Mesenchymal stem cell (in vitro differentiated cells and primary cell): ENCODE data around the gene MACC1.

Experiments used
- DNase-seq: peaks from one replicate; pipeline ENCODE4 v3.0.0-alpha.2; 2013
- H2AFZ ChIP-seq: one replicate; pipeline ENCODE4 v1.6.1; 2013; ENCODE audit warnings: low read depth, mild to moderate bottlenecking, control low read depth, inconsistent platforms, low read length, moderate library complexity
- H2AK5ac ChIP-seq: 2 replicates; pipeline ENCODE4 v1.6.1; 2013; ENCODE audit warnings: low read length, moderate library complexity, mild to moderate bottlenecking, inconsistent platforms; ENCODE audit not compliant: severe bottlenecking
- H2BK120ac ChIP-seq: one replicate; pipeline ENCODE4 v1.6.1; 2013; ENCODE audit warnings: low read depth, mild to moderate bottlenecking, inconsistent platforms, low read length, moderate library complexity
- H2BK12ac ChIP-seq, 2 experiments: one replicate each; pipeline ENCODE4 v1.6.1; 2013; ENCODE audit warnings: inconsistent platforms in 2 of 2, low read length in 2 of 2, mild to moderate bottlenecking in 2 of 2, moderate library complexity in 2 of 2, control low read depth in 1 of 2
- H2BK15ac ChIP-seq: one replicate; pipeline ENCODE4 v1.6.1; 2013; ENCODE audit warnings: mild to moderate bottlenecking, low read depth, inconsistent platforms; ENCODE audit not compliant: poor library complexity, severe bottlenecking
- H2BK5ac ChIP-seq: 2 replicates; pipeline ENCODE4 v1.6.1; 2013; ENCODE audit warnings: low read depth, mild to moderate bottlenecking, low read length, control low read depth, inconsistent platforms; ENCODE audit not compliant: poor library complexity, severe bottlenecking
- H3K14ac ChIP-seq, 2 experiments: one replicate each; pipeline ENCODE4 v1.6.1; 2013; ENCODE audit warnings: inconsistent platforms in 2 of 2, low read length in 2 of 2, control low read depth in 1 of 2, mild to moderate bottlenecking in 1 of 2, moderate library complexity in 1 of 2
- H3K18ac ChIP-seq, 2 experiments: one replicate each; pipeline ENCODE4 v1.6.1; 2013; ENCODE audit warnings: inconsistent platforms in 2 of 2, low read length in 2 of 2, control low read depth in 1 of 2, low read depth in 1 of 2, mild to moderate bottlenecking in 1 of 2
- H3K23ac ChIP-seq, 2 experiments: one replicate each; pipeline ENCODE4 v1.6.1; 2013; ENCODE audit warnings: inconsistent platforms in 2 of 2, low read length in 2 of 2, mild to moderate bottlenecking in 2 of 2, moderate library complexity in 2 of 2, control low read depth in 1 of 2
- H3K27ac ChIP-seq: 2 replicates; pipeline ENCODE4 v1.5.1; 2013; ENCODE audit warnings: mild to moderate bottlenecking, moderate library complexity, low read length, control low read depth, inconsistent platforms; ENCODE audit not compliant: poor library complexity, severe bottlenecking
- H3K27me3 ChIP-seq, 2 experiments: 2 replicates each; pipeline versions ENCODE4 v1.6.1 to v1.7.0; 2013; ENCODE audit warnings: low read length in 2 of 2, mild to moderate bottlenecking in 2 of 2, moderate library complexity in 2 of 2, control low read depth in 1 of 2, inconsistent platforms in 1 of 2; ENCODE audit not compliant: control insufficient read depth in 1 of 2, insufficient read depth in 1 of 2
- H3K36me3 ChIP-seq, 2 experiments: 2 replicates each; pipeline versions ENCODE4 v1.6.1 to v1.7.0; 2013; ENCODE audit warnings: low read length in 2 of 2, control low read depth in 1 of 2, inconsistent platforms in 1 of 2, low read depth in 1 of 2, mild to moderate bottlenecking in 1 of 2; ENCODE audit not compliant: insufficient read depth in 2 of 2, control insufficient read depth in 1 of 2
- H3K4ac ChIP-seq, 2 experiments: one replicate each; pipeline ENCODE4 v1.6.1; 2013; ENCODE audit warnings: inconsistent platforms in 2 of 2, low read length in 2 of 2, mild to moderate bottlenecking in 2 of 2, moderate library complexity in 2 of 2, control low read depth in 1 of 2, low read depth in 1 of 2
- H3K4me1 ChIP-seq: 2 replicates; pipeline ENCODE4 v1.6.1; 2013; ENCODE audit warnings: low read depth, low read length, control low read depth; ENCODE audit not compliant: control insufficient read depth, insufficient read depth
- H3K4me2 ChIP-seq: 2 replicates; pipeline ENCODE4 v1.6.1; 2013; ENCODE audit warnings: low read length, mild to moderate bottlenecking, inconsistent platforms; ENCODE audit not compliant: poor library complexity, severe bottlenecking
- H3K4me3 ChIP-seq, 2 experiments: 2 replicates each; pipeline versions ENCODE4 v1.5.1 to v1.7.0; 2013; ENCODE audit warnings: low read length in 2 of 2, mild to moderate bottlenecking in 2 of 2, control low read depth in 1 of 2, low read depth in 1 of 2; ENCODE audit not compliant: insufficient read depth in 1 of 2
- H3K79me1 ChIP-seq: replicated peaks from 2 replicates; pipeline ENCODE4 v1.6.1; 2013; ENCODE audit warnings: mild to moderate bottlenecking, control low read depth, low read length, inconsistent platforms; ENCODE audit not compliant: poor library complexity, severe bottlenecking
- H3K9ac ChIP-seq: 2 replicates; pipeline ENCODE4 v1.7.0; 2013; ENCODE audit warnings: mild to moderate bottlenecking, low read length, moderate library complexity
- H3K9me3 ChIP-seq: 2 replicates; pipeline ENCODE4 v1.7.0; 2013; ENCODE audit warnings: mild to moderate bottlenecking, low read length; ENCODE audit not compliant: control insufficient read depth
- H4K8ac ChIP-seq: one replicate; pipeline ENCODE4 v1.6.1; 2013; ENCODE audit warnings: inconsistent platforms, mild to moderate bottlenecking, low read length, moderate library complexity
- H4K91ac ChIP-seq: one replicate; pipeline ENCODE4 v1.6.1; 2013; ENCODE audit warnings: mild to moderate bottlenecking, low read length, inconsistent platforms
- WGBS: methylation state at CpG from one replicate; pipeline ENCODE4 v1.1.7; 2013; ENCODE audit warnings: mixed read lengths; 5-methylcytosine and 5-hydroxymethylcytosine counted together

Gene MACC1

DNA sequence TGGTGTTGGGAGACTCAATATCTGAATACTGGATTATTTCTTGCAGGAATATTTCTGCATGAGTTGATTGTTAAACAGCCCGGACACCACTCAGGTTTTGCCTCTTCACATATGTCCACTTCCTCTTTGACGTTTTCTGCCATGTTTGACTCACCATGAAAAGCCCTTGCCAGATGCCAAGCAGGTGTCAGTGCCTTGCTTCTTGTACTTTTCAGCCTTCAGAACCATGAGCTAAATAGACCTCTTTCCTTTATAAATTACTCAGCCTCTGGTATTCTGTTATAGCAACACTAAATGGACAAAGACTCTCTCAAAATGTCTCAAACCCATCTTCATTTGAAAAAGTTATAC is 24.7 kb upstream of the MACC1 start:
- Histone ChIP-seq H3K14ac (no peak overlapping the region), H3K4me1 (peaks cover 4% of the 10 kb centered on the region), H3K27me3 (no peaks in the 10 kb centered on the region), H4K8ac (no peak overlapping the region), H3K36me3 (no peaks in the 10 kb centered on the region), H3K4me3 (no peak overlapping the region), H3K9ac (no peak overlapping the region), H3K4ac (no peak overlapping the region), H3K4me2 (no peak overlapping the region), H2AFZ (no peak overlapping the region), H2BK15ac (no peak overlapping the region), H2AK5ac (no peak overlapping the region), H3K23ac (no peak overlapping the region), H2BK120ac (no peak overlapping the region), H3K18ac (no peak overlapping the region), H3K27ac (peak overlapping the region; percentile 63), H2BK5ac (no peak overlapping the region), H3K79me1 (no peaks in the 10 kb centered on the region), H3K9me3 (no peaks in the 10 kb centered on the region), H4K91ac (no peak overlapping the region), H2BK12ac (no peak overlapping the region)
- WGBS = 85% methylated on average over 2 of the region's 2 CpGs
- DNase-seq = no peak

DNA sequence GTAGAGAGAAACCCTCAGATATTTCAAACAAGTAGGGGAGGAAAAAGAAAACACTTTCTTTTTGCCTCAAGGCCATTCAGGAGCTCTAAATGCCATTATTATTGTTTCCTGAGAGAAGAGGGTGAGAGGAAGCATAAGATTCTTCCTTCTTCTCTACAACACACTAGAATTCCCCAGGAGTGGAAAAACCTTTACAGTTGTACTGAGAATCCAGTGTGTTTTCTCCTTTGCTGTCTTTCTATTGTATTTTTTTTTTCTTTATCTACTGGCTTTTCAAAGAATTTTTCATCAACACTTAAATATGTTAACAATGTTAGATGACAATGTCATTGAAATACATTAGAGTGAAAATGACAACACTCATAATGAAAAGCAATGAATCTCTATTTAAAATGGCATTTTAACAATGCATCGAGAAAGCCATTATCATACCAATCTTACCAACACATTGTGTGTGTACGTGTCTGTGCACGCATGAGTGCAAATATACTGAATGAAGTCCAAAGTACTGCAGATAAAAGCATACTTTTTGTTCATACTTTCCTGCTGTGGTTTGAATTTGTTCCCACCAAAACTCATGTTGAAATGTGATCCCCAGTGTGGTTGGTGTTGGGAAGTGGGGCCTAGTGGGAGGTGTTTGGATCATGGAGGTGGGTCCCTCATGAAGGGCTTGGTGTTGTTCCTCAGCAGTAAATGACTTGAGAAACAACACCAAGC is 24.2 kb upstream of the MACC1 start:
- H3K4me3 ChIP-seq = no peak overlapping the region
- H4K8ac ChIP-seq = no peak overlapping the region
- H2BK5ac ChIP-seq = no peak overlapping the region
- no peak overlapping the region for H2AFZ ChIP-seq
- H2BK12ac ChIP-seq = no peak overlapping the region
- peaks cover 4% of the 10 kb centered on the region for H3K4me1 ChIP-seq
- H2BK15ac ChIP-seq = no peak overlapping the region
- H3K27ac ChIP-seq = peak overlapping the region; percentile 82
- no peaks in the 10 kb centered on the region for H3K36me3 ChIP-seq
- no peak overlapping the region for H3K23ac ChIP-seq
- H3K4ac ChIP-seq = no peak overlapping the region
- H3K9ac ChIP-seq = no peak overlapping the region
- WGBS = 89% methylated on average over 3 of the region's 3 CpGs
- no peak for DNase-seq
- H4K91ac ChIP-seq = no peak overlapping the region
- no peak overlapping the region for H2AK5ac ChIP-seq
- no peaks in the 10 kb centered on the region for H3K9me3 ChIP-seq
- no peak overlapping the region for H3K18ac ChIP-seq
- no peak overlapping the region for H2BK120ac ChIP-seq
- no peaks in the 10 kb centered on the region for H3K27me3 ChIP-seq
- H3K4me2 ChIP-seq = no peak overlapping the region
- no peak overlapping the region for H3K14ac ChIP-seq
- no peaks in the 10 kb centered on the region for H3K79me1 ChIP-seq

DNA sequence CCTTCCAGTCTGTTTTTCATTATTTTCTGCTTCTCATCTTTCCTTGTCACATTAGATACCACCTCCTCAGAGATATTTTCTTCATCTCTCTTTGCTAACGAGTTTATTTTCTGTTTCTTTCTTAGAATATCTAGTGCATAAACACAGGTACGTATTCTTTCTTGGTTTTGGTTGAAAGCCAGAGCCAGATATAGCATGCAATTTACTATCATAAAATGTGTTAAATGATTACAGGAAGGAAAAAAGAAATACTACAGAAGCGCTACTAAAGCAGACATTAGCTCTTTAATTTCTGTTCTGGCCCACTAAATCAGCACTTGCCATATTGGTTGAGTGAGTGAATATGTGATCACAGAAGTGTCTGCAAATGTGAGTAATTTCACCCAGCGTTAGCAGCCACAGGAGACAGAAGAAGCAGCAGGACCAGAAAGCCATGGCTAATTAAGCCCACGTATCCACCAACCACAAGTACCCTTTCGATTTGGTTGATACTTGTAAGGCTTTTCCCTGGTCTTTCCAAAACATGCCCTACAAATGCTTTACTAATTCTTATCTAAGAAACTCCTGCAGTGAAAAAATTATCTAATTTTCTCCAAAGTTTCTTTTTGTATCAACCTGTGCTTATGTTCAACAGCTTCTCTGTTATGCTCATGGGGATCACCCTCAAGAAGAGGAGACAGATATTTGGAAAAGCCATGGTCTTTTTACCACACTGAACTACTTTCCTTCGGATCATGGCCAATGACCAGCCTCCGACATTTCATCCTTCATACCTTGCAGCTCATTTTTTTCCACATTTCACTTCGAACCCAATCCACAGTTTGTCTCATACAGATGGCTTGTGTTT is 23.1 kb upstream of the MACC1 start:
- Histone ChIP-seq H3K4me1 (peaks cover 4% of the 10 kb centered on the region), H3K4ac (no peak overlapping the region), H2AFZ (no peak overlapping the region), H3K4me3 (no peak overlapping the region), H3K14ac (no peak overlapping the region), H3K4me2 (no peak overlapping the region), H3K9ac (no peak overlapping the region), H2BK15ac (no peak overlapping the region), H2AK5ac (peak overlapping the region; percentile 61), H3K36me3 (no peaks in the 10 kb centered on the region), H2BK5ac (no peak overlapping the region), H2BK120ac (no peak overlapping the region), H4K8ac (no peak overlapping the region), H3K23ac (no peak overlapping the region), H3K18ac (no peak overlapping the region), H3K27me3 (no peaks in the 10 kb centered on the region), H3K79me1 (no peaks in the 10 kb centered on the region), H3K9me3 (no peaks in the 10 kb centered on the region), H4K91ac (no peak overlapping the region), H2BK12ac (no peak overlapping the region), H3K27ac (peak overlapping the region; percentile 82)
- DNase-seq = no peak
- 95% methylated on average over 6 of the region's 9 CpGs for WGBS

DNA sequence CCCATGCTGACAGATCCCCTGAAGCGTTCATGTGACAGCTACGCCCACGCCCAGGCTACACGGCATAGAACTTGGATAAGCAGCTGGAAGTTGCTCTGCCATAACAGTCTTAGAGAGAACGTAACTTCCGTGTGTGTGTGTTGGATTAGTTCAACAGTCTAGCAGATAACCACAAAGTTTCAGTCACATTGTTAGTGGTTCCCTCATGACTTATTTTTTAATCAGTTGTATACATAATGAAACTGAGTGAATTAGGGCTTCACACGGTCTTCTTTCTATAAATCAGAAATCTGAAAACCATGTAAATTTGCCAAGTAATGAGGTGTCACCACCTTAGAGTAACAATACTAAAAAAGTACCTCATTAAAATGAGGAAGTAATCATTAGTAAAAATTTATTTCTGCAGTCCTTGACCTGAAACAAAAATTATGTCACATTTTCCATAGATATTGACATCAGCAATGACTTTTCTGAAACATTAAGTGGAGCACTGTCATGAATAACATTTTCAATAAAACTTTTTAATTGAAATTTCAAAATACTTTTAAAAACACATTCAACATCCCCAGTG is 21.7 kb upstream of the MACC1 start:
- 95% methylated on average over 4 of the region's 7 CpGs for WGBS
- Histone ChIP-seq H2AFZ (no peak overlapping the region), H3K9me3 (no peaks in the 10 kb centered on the region), H3K14ac (peak overlapping the region in 1 of 2 experiments; percentile 18), H3K79me1 (no peaks in the 10 kb centered on the region), H3K4me2 (no peak overlapping the region), H3K4me3 (no peak overlapping the region), H3K27ac (no peak overlapping the region), H2BK12ac (peak overlapping the region in 1 of 2 experiments; percentile 54), H2BK5ac (no peak overlapping the region), H4K91ac (no peak overlapping the region), H4K8ac (no peak overlapping the region), H3K4ac (no peak overlapping the region), H2BK120ac (no peak overlapping the region), H3K23ac (no peak overlapping the region), H3K4me1 (peaks cover 4% of the 10 kb centered on the region), H3K27me3 (no peaks in the 10 kb centered on the region), H3K36me3 (no peaks in the 10 kb centered on the region), H2BK15ac (no peak overlapping the region), H3K18ac (peak overlapping the region in 1 of 2 experiments; percentile 73), H3K9ac (no peak overlapping the region), H2AK5ac (no peak overlapping the region)
- no peak for DNase-seq
